ENCODE data around the gene TSHR.

Gene TSHR

DNA sequence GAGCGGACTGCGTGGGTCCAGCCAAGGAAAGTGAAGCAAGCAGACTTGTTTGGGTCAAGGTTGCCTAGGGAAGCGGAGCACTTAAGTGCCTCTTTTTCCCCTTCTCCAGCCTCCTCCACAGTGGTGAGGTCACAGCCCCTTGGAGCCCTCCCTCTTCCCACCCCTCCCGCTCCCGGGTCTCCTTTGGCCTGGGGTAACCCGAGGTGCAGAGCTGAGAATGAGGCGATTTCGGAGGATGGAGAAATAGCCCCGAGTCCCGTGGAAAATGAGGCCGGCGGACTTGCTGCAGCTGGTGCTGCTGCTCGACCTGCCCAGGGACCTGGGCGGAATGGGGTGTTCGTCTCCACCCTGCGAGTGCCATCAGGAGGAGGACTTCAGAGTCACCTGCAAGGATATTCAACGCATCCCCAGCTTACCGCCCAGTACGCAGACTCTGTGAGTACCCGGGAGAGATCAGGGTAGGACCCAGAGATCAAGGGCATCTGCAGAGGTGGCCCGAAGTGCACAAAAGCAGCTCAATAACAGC lies at the start of gene TSHR:
Gene TSHR, plus strand, starts transcription at position 206 of the 526 bp plus-strand sequence. Its CDS starts 60 bp downstream, at position 266.
- no peak within 1 kb of the TSS for H3K27ac ChIP-seq
- TF ChIP-seq, protein P1, sequence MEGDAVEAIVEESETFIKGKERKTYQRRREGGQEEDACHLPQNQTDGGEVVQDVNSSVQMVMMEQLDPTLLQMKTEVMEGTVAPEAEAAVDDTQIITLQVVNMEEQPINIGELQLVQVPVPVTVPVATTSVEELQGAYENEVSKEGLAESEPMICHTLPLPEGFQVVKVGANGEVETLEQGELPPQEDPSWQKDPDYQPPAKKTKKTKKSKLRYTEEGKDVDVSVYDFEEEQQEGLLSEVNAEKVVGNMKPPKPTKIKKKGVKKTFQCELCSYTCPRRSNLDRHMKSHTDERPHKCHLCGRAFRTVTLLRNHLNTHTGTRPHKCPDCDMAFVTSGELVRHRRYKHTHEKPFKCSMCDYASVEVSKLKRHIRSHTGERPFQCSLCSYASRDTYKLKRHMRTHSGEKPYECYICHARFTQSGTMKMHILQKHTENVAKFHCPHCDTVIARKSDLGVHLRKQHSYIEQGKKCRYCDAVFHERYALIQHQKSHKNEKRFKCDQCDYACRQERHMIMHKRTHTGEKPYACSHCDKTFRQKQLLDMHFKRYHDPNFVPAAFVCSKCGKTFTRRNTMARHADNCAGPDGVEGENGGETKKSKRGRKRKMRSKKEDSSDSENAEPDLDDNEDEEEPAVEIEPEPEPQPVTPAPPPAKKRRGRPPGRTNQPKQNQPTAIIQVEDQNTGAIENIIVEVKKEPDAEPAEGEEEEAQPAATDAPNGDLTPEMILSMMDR (IDR thresholded peaks at IDR 0.05), result no peak
- no peak for TF ChIP-seq ZFX (IDR thresholded peaks at IDR 0.05; ENCODE audit: borderline replicate concordance)

DNA sequence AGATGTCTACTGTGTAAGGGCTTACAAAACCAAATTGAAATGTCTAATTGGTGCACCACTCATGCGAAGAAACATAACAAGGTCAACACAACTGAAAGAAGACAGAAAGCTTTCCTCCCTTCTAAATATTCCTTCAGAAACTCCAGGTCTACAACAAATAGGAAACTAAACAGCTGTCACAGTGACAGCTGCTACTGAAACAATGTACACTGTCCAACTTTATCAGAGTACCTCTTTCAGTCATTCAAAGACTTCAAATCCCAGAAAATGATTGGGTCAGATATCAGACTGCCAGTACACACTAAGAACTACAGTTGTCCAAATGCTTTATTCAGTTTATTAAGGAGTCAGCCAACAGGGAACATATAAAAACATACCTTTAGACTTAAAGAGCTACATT lies 49.1 kb upstream of the TSHR start:
- H3K27ac ChIP-seq, result no peak overlapping the region
- TF ChIP-seq, protein P1 (IDR thresholded peaks at IDR 0.05), result no peak
- TF ChIP-seq ZFX (IDR thresholded peaks at IDR 0.05; ENCODE audit: borderline replicate concordance), result no peak

DNA sequence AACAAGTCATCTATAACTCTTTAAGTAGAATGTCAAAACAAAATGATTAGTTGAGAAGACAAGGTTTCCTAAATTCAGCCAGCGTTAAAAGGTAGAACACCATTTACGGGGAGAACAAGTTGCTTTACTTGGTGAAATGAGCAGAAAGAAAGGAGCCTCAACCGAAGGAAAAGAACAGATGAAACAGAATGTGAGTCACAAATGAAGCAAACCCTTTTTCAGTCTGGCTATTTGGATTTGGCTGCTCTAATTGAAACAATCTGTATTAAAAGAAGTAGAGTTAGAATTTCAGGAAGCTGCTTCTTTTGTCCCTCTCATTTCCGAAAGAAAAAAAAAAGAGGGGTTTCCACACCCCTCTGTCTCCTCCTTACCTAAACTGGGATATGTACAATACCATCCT lies 48.5 kb upstream of the TSHR start:
- no peak for TF ChIP-seq ZFX (IDR thresholded peaks at IDR 0.05; ENCODE audit: borderline replicate concordance)
- TF ChIP-seq, protein P1 (IDR thresholded peaks at IDR 0.05), result no peak
- H3K27ac ChIP-seq, result no peak overlapping the region

DNA sequence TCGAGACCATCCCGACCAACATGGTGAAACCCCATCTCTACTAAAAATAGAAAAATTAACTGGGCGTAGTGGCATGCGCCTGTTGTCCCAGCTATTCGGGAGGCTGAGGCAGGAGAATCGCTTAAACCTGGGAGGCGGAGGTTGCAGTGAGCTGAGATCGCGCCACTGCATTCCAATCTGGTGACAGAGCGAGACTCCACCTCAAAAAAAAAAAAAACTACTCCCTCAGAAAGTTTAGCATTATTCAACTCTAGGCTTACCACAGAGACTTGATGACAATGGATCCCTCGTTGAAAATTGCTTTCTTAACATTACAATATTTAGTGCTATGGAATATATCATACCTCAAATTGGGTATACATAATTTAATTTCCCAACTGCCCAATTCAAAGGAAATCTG lies 43.4 kb upstream of the TSHR start:
- peak overlapping the region; percentile 11; the same call in 1 of the 2 replicates for H3K27ac ChIP-seq

DNA sequence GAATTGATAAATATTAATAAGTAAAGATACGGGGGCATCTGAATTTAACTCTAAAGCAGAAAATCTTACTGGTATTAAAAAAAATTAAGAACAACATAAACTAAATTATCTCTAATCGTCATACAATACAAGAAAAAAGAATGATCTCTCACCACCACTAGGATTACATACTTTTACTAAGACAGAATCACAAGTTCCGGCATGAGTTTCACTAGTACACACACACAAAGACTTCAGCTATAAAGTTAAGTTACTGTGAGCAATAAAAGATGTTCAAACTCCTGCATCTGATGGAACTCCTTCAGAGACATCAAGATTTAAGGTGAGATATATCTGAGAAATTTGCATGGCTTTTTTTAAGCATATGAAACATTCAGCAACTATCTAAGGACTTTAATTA lies 35.8 kb upstream of the TSHR start:
- TF ChIP-seq, protein P1 (IDR thresholded peaks at IDR 0.05), result no peak
- TF ChIP-seq ZFX (IDR thresholded peaks at IDR 0.05; ENCODE audit: borderline replicate concordance), result no peak
- no peak overlapping the region for H3K27ac ChIP-seq

DNA sequence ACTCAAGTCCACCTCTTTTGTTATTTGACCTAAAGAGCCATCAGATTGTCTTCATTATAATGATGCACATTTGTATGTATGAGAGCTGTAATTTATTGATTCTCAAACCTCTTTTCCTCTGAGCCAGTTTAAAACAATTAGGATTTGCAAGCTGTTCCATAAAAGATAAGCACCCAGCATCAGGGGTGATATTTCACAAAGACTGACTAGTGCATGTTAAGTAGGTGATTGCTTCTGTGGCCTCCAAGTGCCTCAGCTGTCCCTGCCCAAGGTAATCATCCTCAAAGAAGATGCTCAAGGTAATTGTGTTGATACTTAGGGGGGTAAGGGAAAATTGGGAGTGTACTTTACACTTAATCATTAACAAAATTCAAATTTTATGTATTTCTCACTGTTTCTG lies 32.1 kb upstream of the TSHR start:
- H3K27ac ChIP-seq, result no peak overlapping the region
- TF ChIP-seq, protein P1 (IDR thresholded peaks at IDR 0.05), result no peak
- no peak for TF ChIP-seq ZFX (IDR thresholded peaks at IDR 0.05; ENCODE audit: borderline replicate concordance)

DNA sequence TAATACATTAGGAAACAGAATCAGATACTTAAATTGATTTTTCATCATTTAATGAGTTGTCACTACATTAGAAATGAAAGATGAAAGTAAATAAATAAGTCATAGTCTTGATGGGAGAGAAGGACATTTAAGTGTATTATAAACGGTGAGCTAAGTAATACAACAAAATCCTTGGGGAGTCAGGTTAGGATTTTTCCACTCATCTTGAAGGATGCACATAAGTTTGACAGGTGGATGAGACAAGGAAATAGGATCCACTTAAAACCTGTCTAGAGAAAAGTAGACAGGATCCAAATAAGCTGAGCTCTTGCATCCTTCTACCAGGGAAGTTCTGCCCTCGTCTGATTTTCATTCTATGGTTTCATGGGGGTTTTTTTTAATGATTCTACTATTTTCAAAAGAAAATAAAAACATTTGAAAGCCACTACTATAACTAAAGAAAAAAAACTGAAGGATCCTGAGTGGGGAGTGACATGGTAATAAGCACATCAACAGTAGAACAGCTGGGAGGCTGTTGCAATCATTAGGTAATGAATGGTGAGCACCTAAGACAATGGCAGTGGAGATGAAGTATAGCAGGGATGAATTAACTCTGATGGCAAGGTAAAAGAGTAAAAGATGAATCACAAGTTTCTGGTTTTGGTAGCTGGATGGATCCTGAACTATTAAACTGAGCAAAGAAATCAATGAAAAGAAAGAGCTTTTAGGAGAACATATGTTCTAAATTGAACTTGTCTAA lies 30.9 kb upstream of the TSHR start:
- TF ChIP-seq, protein P1 (IDR thresholded peaks at IDR 0.05), result no peak
- TF ChIP-seq ZFX (IDR thresholded peaks at IDR 0.05; ENCODE audit: borderline replicate concordance), result no peak
- H3K27ac ChIP-seq, result no peak overlapping the region
